ENCODE results near the gene KHK. TPM values are rescaled to one million over a fixed set of nuclear protein-coding genes. Genes with fewer than 3 reads are reported as not detected.
"Not testable (repeated sequence)": the region's sequence is repeated elsewhere in the genome, so short reads cannot be mapped to it uniquely, and the experiment has no call there.

KHK gene
- total RNA-seq, 1 donor from 2014 or later: 0.24 TPM

GRCh38 chr2:27059141-27059820 is 27.3 kb upstream of the KHK start:
- no peak for DNase-seq (ENCODE audit: low read depth)

- no peak for DNase-seq (ENCODE audit: low read depth)
Observed at GRCh38 chr2:27060323-27060722, 26.2 kb upstream of the KHK start.

- no peak for DNase-seq (ENCODE audit: low read depth)
Observed at GRCh38 chr2:27065128-27065527, 21.4 kb upstream of the KHK start.

- no peak for DNase-seq (ENCODE audit: low read depth)
Observed at GRCh38 chr2:27067385-27067784, 19.2 kb upstream of the KHK start.

GRCh38 chr2:27069436-27069835 is 17.1 kb upstream of the KHK start:
- no peak for DNase-seq (ENCODE audit: low read depth)

GRCh38 chr2:27069961-27070618 is 16.5 kb upstream of the KHK start:
- DNase-seq (ENCODE audit: low read depth): no peak

GRCh38 chr2:27070653-27071276 is 15.8 kb upstream of the KHK start:
- no peak for DNase-seq (ENCODE audit: low read depth)

DNA sequence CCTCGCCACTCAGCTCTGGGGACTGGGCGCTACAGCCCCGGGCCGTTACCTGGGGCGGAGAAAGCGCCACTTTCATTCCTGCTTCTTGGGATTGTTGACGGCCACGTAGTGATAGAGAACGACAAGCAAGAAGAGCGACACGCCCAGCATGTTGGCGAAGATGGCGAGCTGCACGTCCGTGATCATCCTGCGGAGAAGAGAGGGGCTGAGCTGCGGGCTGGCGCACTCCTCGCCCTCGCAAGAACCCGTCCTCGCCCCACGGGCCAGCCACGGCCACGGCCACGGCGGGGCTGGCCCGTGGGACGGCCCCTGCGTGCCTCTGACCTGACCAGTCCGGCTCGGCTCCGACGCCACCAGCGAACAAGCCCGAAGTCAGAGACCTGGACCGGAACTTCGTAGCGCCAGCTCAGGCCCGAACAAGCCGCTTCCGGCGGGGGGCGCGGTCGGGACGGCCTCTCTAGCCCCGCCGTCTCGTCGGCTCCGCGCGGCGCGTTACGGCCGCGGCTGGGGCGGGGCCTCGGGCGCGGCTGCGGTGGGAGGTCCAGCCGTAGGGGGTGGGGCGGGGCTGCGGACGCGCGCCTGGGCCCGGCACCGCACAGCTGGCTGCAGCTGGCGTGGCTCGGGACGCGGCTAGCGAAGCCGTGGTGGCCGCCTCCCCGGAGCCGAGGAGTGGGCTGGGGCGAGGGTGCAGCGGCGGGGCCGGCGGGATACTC is 15.1 kb upstream of the KHK start, which contains the start of gene OST4:
Gene OST4, minus strand, starts transcription at position 378 of the 713 bp plus-strand sequence.
- peak; percentile 93 for DNase-seq (ENCODE audit: low read depth)

- DNase-seq (ENCODE audit: low read depth): no peak
Observed at GRCh38 chr2:27071990-27072830, 14.4 kb upstream of the KHK start.

GRCh38 chr2:27072920-27073319 is 13.7 kb upstream of the KHK start:
- no peak for DNase-seq (ENCODE audit: low read depth)

DNA sequence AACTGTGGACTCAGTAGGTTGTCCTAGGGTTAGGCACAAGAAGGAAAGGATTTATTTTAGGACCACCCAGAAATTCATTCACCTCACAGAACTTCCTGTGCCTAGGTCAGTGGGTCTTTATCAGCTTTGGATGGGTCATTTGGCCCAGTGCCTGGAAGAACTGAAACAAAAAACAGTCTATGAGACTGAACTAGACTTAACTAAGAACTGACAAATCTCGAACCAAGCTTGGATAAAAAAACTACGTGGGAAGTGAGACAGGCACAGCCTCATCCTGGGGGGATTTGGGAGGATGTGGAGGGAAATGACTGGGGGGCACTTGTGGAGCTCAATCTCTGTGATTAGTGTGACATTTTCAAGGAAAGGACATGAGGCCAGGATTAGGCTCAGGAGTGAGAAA is 12.8 kb upstream of the KHK start:
- no peak for DNase-seq (ENCODE audit: low read depth)

DNA sequence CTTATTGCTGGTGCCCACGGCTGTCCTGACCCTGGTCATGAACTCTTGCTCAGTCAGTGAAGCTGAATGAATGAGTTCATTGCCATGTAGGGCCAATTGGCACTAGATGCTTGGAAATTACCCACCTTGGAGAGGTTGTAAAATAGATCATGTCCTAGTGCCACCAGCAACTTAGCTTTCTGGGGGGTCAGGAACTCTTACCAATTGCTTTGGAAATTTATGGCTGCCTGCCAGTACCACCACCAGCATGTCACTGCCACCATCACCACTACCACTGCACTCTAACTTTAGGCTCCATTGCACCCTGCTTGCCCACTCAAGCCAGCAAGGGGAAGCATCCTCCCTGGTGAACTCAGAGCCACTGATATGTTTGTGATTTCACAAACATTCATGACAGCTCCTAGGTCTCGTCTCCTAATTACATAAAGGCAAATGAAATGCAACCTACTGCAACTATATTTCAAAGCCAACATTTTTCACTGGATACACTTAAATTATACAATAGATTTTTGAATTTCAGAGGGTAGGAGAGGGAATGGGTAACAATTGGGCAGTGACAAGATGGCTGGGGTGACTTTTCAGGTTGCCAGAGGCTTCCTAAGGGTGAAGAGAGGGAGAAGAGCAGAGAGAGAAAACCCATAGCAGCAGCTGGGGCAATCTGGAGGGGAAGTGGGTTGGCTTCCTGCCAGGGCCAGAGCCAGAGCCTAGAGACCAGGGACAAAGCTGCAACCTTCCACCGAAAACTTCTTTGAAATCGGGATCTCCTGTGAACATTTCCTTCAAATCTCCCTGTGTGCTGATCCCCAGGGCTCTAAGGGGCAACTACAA is 11.6 kb upstream of the KHK start:
- peak; percentile 36 for DNase-seq (ENCODE audit: low read depth)

DNA sequence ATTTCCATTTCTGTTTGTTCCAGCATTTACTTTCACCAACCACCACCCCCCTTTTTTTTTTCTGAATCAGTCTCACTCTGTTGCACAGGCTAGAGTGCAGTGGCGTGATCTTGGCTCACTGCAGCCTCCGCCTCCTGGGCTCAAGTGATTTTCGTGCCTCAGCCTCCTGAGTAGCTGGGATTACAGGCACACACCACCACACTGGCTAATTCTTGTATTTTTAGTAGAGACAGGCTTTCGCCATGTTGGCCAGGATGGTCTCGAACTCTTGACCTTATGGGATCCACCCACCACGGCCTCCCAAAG is 11.1 kb upstream of the KHK start:
- DNase-seq (ENCODE audit: low read depth): not testable (repeated sequence)

- peak; percentile 17 for DNase-seq (ENCODE audit: low read depth)
Observed at GRCh38 chr2:27076323-27076722, 10.2 kb upstream of the KHK start.

DNA sequence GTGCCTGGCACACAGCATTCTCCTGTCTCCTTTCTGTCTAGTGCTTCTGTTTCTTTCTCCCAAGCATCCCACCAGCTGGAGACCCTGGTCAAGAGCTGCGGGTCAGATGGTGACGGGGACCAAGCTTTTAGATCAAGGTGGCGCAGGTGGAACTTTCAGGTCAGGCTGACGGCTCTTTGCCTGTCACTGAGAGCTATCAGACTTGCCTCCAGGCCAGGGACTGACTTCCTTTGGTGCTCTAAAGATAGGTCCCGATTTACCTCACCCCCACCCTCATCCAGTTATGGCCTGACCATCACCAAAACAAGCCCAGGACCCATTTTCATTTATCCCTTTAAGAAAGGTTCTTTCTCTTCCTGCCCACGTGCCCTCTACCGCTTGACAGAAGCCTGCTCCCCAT is 9.3 kb upstream of the KHK start:
- no peak for DNase-seq (ENCODE audit: low read depth)

GRCh38 chr2:27078267-27079194 is 8.0 kb upstream of the KHK start, which contains the start of gene EMILIN1:
TSS of gene EMILIN1 (plus strand) at chr2:27078615. CDS start at chr2:27079066, 451 bp downstream.
- peak; percentile 16 for DNase-seq (ENCODE audit: low read depth)

- DNase-seq (ENCODE audit: low read depth): no peak
Observed at GRCh38 chr2:27079233-27080139, 7.1 kb upstream of the KHK start.

GRCh38 chr2:27080140-27080469 is 6.5 kb upstream of the KHK start:
- no peak for DNase-seq (ENCODE audit: low read depth)

Measured in myocyte (in vitro differentiated cells).